Measurements from ENCODE around the gene DNAJC5G.

DNAJC5G gene

DNA sequence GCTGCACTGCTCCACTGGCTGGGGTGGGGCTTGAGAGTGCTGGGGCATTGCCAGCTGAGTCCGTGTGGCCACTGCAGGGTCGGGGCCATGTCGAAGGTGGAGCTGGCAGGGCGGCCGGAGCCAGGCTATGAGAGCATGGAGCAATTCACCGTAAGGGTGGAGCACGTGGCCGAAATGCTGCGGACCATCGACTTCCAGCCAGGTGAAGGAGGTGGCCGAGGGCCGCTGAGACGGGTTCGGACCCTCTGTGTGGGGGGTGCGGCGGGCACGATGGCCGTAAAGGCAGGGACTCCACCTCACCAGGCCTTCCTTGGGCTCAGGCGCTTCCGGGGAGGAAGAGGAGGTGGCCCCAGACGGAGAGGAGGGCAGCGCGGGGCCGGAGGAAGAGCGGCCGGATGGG, 30.9 kb downstream of the DNAJC5G start:
- no peak for TF ChIP-seq CTCF (IDR thresholded peaks at IDR 0.05; ENCODE audit: borderline replicate concordance, control extremely low read depth, extremely low read depth, insufficient read depth, missing control alignments)
- in situ Hi-C loops (cut with MboI; ENCODE audit: low sequenced_read_pairs, unreplicated experiment), result no loop called here
- no peak for DNase-seq (ENCODE audit: low spot score)

DNA sequence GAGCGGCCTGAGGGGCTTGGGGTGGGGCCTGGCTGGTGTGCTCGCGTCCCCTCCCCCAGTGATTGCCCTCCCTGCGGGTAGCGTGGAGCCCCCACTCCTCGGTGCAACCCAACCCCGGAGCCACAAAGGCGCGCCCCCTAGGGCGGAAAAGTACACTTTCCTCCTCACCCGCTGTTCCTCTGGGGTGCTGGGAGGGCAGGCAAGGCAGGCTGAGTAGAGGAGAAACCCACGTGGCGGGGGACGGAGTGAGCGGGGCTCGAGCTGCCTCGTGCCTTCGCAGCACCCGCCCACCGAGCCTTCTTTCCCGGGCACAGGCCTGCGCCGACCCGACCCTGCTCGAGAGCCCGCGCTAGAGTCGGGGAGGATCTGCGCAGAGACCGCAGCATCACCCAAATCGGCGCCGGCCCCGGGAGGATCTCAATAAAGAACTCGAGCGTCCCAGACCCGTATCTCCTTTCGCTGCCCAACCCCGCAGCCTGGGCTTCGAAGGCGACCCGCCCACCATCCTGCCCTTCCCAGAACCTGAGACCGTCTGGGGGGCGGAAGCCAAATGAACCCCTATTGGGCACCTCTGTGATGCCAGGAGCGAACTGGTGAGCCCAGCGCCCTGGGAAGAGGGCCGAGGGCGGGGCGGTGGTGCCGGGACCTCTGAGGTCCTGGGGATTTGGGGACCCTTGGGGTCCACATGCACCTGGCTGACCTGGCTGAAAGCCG, 31.5 kb downstream of the DNAJC5G start:
- DNase-seq (ENCODE audit: low spot score), result peak; percentile 56
- in situ Hi-C loops (cut with MboI; ENCODE audit: low sequenced_read_pairs, unreplicated experiment), result no loop called here
- no peak for TF ChIP-seq CTCF (IDR thresholded peaks at IDR 0.05; ENCODE audit: borderline replicate concordance, control extremely low read depth, extremely low read depth, insufficient read depth, missing control alignments)

- in situ Hi-C loops (cut with MboI; ENCODE audit: low sequenced_read_pairs, unreplicated experiment), result no loop called here
- no peak for TF ChIP-seq CTCF (IDR thresholded peaks at IDR 0.05; ENCODE audit: borderline replicate concordance, control extremely low read depth, extremely low read depth, insufficient read depth, missing control alignments)
- DNase-seq (ENCODE audit: low spot score), result no peak
Observed at GRCh38 chr2:27307287-27307544, 32.0 kb downstream of the DNAJC5G start.

DNA sequence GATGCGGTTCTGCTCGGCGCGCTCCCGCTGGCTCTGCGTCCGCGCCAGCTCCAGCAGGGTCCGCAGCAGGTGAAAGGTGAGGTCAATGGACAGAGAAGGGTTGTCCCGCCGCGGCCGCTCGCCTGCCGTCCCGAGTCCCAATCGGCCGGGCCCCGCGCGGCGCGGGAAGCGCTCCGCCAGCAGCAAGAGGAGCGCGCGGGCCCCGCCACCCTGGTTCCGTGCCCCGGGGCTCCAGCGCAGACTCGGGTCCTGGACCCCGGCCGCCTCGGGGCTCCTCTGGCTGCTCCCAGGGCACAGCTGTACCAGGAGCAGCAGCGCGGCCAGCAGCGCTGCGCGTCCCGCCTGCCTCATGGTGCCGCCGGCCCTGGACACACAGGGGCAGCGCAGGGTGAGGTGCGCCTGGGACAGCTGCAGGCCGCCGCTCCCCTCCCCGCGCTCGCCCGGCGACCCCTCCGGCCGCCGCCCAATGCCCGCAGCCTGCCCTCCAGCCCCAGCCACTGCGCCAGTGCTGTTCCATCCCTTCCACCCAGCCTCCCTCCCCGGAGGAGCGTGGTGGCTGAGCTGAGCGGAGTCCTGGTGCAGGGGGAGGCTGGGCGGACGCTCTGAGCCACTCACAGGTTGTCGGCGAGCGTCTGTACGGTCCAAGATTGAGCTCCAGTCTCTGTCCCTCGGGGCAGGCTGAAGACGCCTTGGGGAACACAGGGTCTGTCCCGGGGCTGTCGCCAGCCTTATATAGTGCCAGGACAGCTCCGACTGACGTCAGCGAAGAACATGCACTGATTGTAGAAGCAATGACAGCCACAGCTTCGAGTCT, 32.5 kb downstream of the DNAJC5G start:
- DNase-seq (ENCODE audit: low spot score), result no peak
- no peak for TF ChIP-seq CTCF (IDR thresholded peaks at IDR 0.05; ENCODE audit: borderline replicate concordance, control extremely low read depth, extremely low read depth, insufficient read depth, missing control alignments)
- in situ Hi-C loops (cut with MboI; ENCODE audit: low sequenced_read_pairs, unreplicated experiment), result no loop called here

DNA sequence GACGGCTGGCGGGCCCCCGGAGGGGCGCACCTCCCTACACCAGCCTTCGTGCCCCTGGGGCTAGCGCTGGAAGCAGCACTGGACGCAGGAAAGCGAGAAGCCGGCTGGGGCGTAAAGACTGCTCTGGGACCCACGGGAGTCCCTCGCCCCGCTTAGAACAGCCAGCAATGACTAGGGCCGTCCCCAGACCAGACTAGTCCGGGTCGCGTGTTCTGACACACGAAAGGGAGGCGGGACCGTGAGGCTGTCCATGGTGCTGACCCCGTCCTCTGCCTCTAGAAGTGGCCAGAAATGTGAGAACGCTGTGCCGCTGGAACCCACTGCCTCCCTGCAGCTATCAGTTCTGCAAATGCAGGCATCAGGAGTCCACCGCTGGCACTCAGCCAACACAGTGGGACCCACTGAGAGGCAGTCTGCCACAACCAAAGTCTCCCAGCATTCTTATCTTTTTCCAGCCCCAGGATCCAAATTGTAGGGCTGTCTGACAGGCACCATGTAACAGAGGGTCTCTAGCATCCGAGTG, 33.2 kb downstream of the DNAJC5G start, which contains the start of gene UCN:
Gene UCN, minus strand, starts transcription at position 87 of the 523 bp plus-strand sequence. CDS start 550 bp downstream, outside the sequence.
- in situ Hi-C loops (cut with MboI; ENCODE audit: low sequenced_read_pairs, unreplicated experiment), result no loop called here
- no peak for TF ChIP-seq CTCF (IDR thresholded peaks at IDR 0.05; ENCODE audit: borderline replicate concordance, control extremely low read depth, extremely low read depth, insufficient read depth, missing control alignments)
- DNase-seq (ENCODE audit: low spot score), result no peak

- in situ Hi-C loops (cut with MboI; ENCODE audit: low sequenced_read_pairs, unreplicated experiment), result no loop called here
- TF ChIP-seq CTCF (IDR thresholded peaks at IDR 0.05; ENCODE audit: borderline replicate concordance, control extremely low read depth, extremely low read depth, insufficient read depth, missing control alignments), result no peak
- DNase-seq (ENCODE audit: low spot score), result no peak
Observed at GRCh38 chr2:27309651-27310050, 34.4 kb downstream of the DNAJC5G start.

Measured in GM13976 (cell line).